Activated B cell treated with CpG ODN at 0.5 μM for 24 hours (primary cell): ENCODE data around the gene P2RY6. TPM values are rescaled to one million over a fixed set of nuclear protein-coding genes. Genes with fewer than 3 reads are reported as not detected.

ENCODE experiments used
- ATAC-seq: fragments of 200-7000 bp; cut with Tn5 transposase; one replicate; pipeline ENCODE4 v1.10.0; 2021; ENCODE audit warnings: low read depth, mild to moderate bottlenecking, moderate library complexity
- CTCF ChIA-PET: fragments of 350-600 bp; sonication (Branson Sonifier 250); formaldehyde crosslinking; loops from one replicate; lab custom pipeline; 2021; ENCODE audit warnings: antibody characterized with exemption; lab: Charles Lee
- POLR2A ChIA-PET: fragments of 350-600 bp; sonication (Branson Sonifier 250); formaldehyde crosslinking; loops from one replicate; lab custom pipeline; 2021; ENCODE audit warnings: antibody characterized with exemption; lab: Charles Lee
- DNase-seq: peaks from one replicate; pipeline ENCODE4 v3.0.0; 2022
- H3K27ac Mint-ChIP-seq: one replicate; pipeline ENCODE4 v1.8.0; 2020; ENCODE audit warnings: mixed read lengths
- H3K27me3 Mint-ChIP-seq: one replicate; pipeline ENCODE4 v1.8.0; 2021; ENCODE audit warnings: mixed read lengths
- H3K36me3 Mint-ChIP-seq: one replicate; pipeline ENCODE4 v1.8.0; 2021; ENCODE audit warnings: low read depth, mixed read lengths
- H3K4me1 Mint-ChIP-seq: one replicate; pipeline ENCODE4 v1.8.0; 2021; ENCODE audit warnings: mixed read lengths
- H3K4me3 Mint-ChIP-seq: one replicate; pipeline ENCODE4 v1.8.0; 2020; ENCODE audit warnings: mild to moderate bottlenecking, mixed read lengths
- H3K9me3 Mint-ChIP-seq: one replicate; pipeline ENCODE4 v1.8.0; 2020; ENCODE audit warnings: mixed read lengths
- CTCF ChIP-seq: fragments of 200-600 bp; IDR thresholded peaks from one replicate; pipeline ENCODE4 v1.8.0; 2022; ENCODE audit warnings: antibody characterized with exemption, mild to moderate bottlenecking
- intact Hi-C: fragments of 100-400 bp; cut with micrococcal nuclease; formaldehyde crosslinking; loops from one replicate; pipeline ENCODE4 v1.15.1; 2024
- total RNA-seq: library from RNA; stranded (reverse); gene quantifications from 2 replicates; pipeline ENCODE4 v1.2.3, GENCODE V29; 2022

Gene P2RY6
- total RNA-seq, 1 donor from 2014 or later: 0.22 TPM

- H3K27me3 Mint-ChIP-seq: peaks cover 5% of the 10 kb centered on the region
- H3K4me1 Mint-ChIP-seq: no peaks in the 10 kb centered on the region
- no peak overlapping the region for H3K27ac Mint-ChIP-seq
- no peak for TF ChIP-seq CTCF
- H3K36me3 Mint-ChIP-seq: no peaks in the 10 kb centered on the region
- no peak for DNase-seq
- POLR2A ChIA-PET: no interaction called here
- no peak for ATAC-seq
- H3K9me3 Mint-ChIP-seq: no peaks in the 10 kb centered on the region
- CTCF ChIA-PET: interaction anchor here (4.0 kb wide), 1 partner anchor 50 kb away, joined by 40 read pairs; no protein-coding TSS in a partner anchor
- intact Hi-C loops: no loop called here
- no peak overlapping the region for H3K4me3 Mint-ChIP-seq
These were observed 37.5 kb upstream of the P2RY6 start for GRCh38 chr11:73234471-73235181.

- H3K36me3 Mint-ChIP-seq: no peaks in the 10 kb centered on the region
- H3K4me3 Mint-ChIP-seq: no peak overlapping the region
- H3K27me3 Mint-ChIP-seq: peaks cover 5% of the 10 kb centered on the region
- H3K4me1 Mint-ChIP-seq: no peaks in the 10 kb centered on the region
- H3K27ac Mint-ChIP-seq: no peak overlapping the region
- ATAC-seq (no peak), DNase-seq (no peak)
- intact Hi-C loops: no loop called here
- CTCF ChIA-PET: interaction anchor here (1.9 to 4.0 kb wide), 3 partner anchors 46 to 54 kb away, joined by 11 to 40 read pairs (median 13); no protein-coding TSS in a partner anchor
- POLR2A ChIA-PET: no interaction called here
- no peaks in the 10 kb centered on the region for H3K9me3 Mint-ChIP-seq
- no peak for TF ChIP-seq CTCF
These were observed 36.8 kb upstream of the P2RY6 start for GRCh38 chr11:73235236-73235786.

- DNase-seq (no peak), ATAC-seq (no peak)
- Mint-ChIP-seq H3K4me1 (no peaks in the 10 kb centered on the region), H3K27me3 (peaks cover 5% of the 10 kb centered on the region), H3K27ac (no peak overlapping the region), H3K4me3 (no peak overlapping the region), H3K36me3 (no peaks in the 10 kb centered on the region), H3K9me3 (no peaks in the 10 kb centered on the region)
- CTCF ChIA-PET: interaction anchor here (0.7 to 4.0 kb wide), 8 partner anchors 47 to 471 kb away, joined by 3 to 40 read pairs (median 6); no protein-coding TSS in a partner anchor
- POLR2A ChIA-PET: interaction anchor here (0.6 to 1.3 kb wide), 4 partner anchors 47 to 79 kb away, joined by 3 to 5 read pairs (median 4); no protein-coding TSS in a partner anchor
- no peak for TF ChIP-seq CTCF
- intact Hi-C loops: no loop called here
These were observed 35.9 kb upstream of the P2RY6 start for GRCh38 chr11:73236205-73236765.

- no peaks in the 10 kb centered on the region for H3K9me3 Mint-ChIP-seq
- H3K4me3 Mint-ChIP-seq: no peak overlapping the region
- DNase-seq (no peak), ATAC-seq (peak; percentile 77)
- no peak for TF ChIP-seq CTCF
- no peaks in the 10 kb centered on the region for H3K36me3 Mint-ChIP-seq
- ChIA-PET POLR2A (interaction anchor here (1.0 to 1.3 kb wide), 3 partner anchors 47 to 52 kb away, joined by 3 to 5 read pairs (median 5); no protein-coding TSS in a partner anchor), CTCF (interaction anchor here (0.7 to 4.0 kb wide), 8 partner anchors 48 to 471 kb away, joined by 3 to 40 read pairs (median 6); no protein-coding TSS in a partner anchor)
- no peaks in the 10 kb centered on the region for H3K4me1 Mint-ChIP-seq
- no peak overlapping the region for H3K27ac Mint-ChIP-seq
- peaks cover 5% of the 10 kb centered on the region for H3K27me3 Mint-ChIP-seq
- intact Hi-C loops: loop anchor here (1.0 kb wide), 1 partner anchor 52 kb away; no protein-coding TSS in a partner anchor
These were observed 35.3 kb upstream of the P2RY6 start for GRCh38 chr11:73236854-73237253.
